K562 (cell line): ENCODE measurements around the gene NDUFAF4. TPM values are rescaled to one million over a fixed set of nuclear protein-coding genes. Genes with fewer than 3 reads are reported as not detected.

Experiments used
- CUX1 ChIP-seq: fragments of 200-800 bp; sonication (Bioruptor generic); IDR thresholded peaks from 2 replicates; pipeline ENCODE4 v1.6.1; 2016; ENCODE audit warnings: missing genetic modification characterization, missing compliant biosample characterization
- ELF4 ChIP-seq: fragments of 450-650 bp; formaldehyde crosslinking; IDR thresholded peaks from 2 replicates; pipeline ENCODE4 v1.4.0; 2022; ENCODE audit warnings: missing genetic modification characterization
- HNRNPK ChIP-seq: fragments of 200-400 bp; formaldehyde crosslinking; IDR thresholded peaks from one replicate; pipeline ENCODE4 v1.6.1; 2018; ENCODE audit warnings: mild to moderate bottlenecking, low read depth, low read length; ENCODE audit not compliant: poor library complexity, severe bottlenecking
- IRF1 ChIP-seq: sonication (generic); formaldehyde crosslinking; IDR thresholded peaks from 2 replicates; pipeline ENCODE4 v1.8.0; 2022; ENCODE audit warnings: missing genetic modification reagents, mild to moderate bottlenecking, borderline replicate concordance
- NCOR1 ChIP-seq: fragments of 450-650 bp; IDR thresholded peaks from 2 replicates; pipeline ENCODE4 v1.6.1; 2016; ENCODE audit warnings: mild to moderate bottlenecking, moderate library complexity
- NR3C1 ChIP-seq: sonication (generic); formaldehyde crosslinking; IDR thresholded peaks from 2 replicates; pipeline ENCODE4 v1.8.1; 2022; ENCODE audit warnings: missing genetic modification reagents
- RNF219 ChIP-seq: fragments of 250-450 bp; sonication (Bioruptor Pico); IDR thresholded peaks from 2 replicates; pipeline ENCODE4 v1.5.0; 2022; ENCODE audit warnings: mild to moderate bottlenecking
- SFPQ ChIP-seq: fragments of 200-400 bp; formaldehyde crosslinking; IDR thresholded peaks from 2 replicates; pipeline ENCODE4 v1.6.1; 2017; ENCODE audit warnings: mild to moderate bottlenecking, low read depth, low read length, moderate library complexity
- STAT6 ChIP-seq: sonication (generic); formaldehyde crosslinking; IDR thresholded peaks from 2 replicates; pipeline ENCODE4 v1.8.1; 2023; ENCODE audit warnings: mild to moderate bottlenecking, missing genetic modification reagents
- TRIM28 ChIP-seq: fragments of 450-650 bp; IDR thresholded peaks from 2 replicates; pipeline ENCODE4 v1.6.1; 2017
- TSC22D4 ChIP-seq: fragments of 450-650 bp; IDR thresholded peaks from 2 replicates; pipeline ENCODE4 v1.6.1; 2016; ENCODE audit warnings: missing genetic modification characterization, missing biosample characterization, control low read depth
- ZBTB26 ChIP-seq: fragments of 450-650 bp; formaldehyde crosslinking; IDR thresholded peaks from 2 replicates; pipeline ENCODE4 v1.4.0; 2022; ENCODE audit warnings: missing genetic modification characterization
- polyA plus RNA-seq, 8 experiments: library from polyadenylated mRNA; depleted of rRNA in 4 of 8; stranded (reverse) in 5 of 8; unstranded in 3 of 8; fragments of >200 nt; fragmentation: Nextera tagmentation in 2 of 8; fragmentation: Illumina TruSeq in 1 of 8; extraction: Ambion mirVana in 2 of 8; extraction: Trizol in 1 of 8; gene quantifications; 2 replicates each; pipeline versions ENCODE4 v1.2.1 to v1.2.3, GENCODE V29; 2011 to 2014; ENCODE audit warnings: inconsistent platforms in 1 of 8, missing spikeins in 1 of 8
- total RNA-seq, 7 experiments: library from RNA; depleted of rRNA in 6 of 7; stranded (reverse); fragments of >200 nt in 6 of 7; fragmentation: Illumina TruSeq in 2 of 7; extraction: Trizol in 2 of 7; gene quantifications; 2 replicates each; pipeline versions ENCODE4 v1.2.1 to v1.2.3, GENCODE V29; 2011 to 2021; ENCODE audit warnings: low replicate concordance in 1 of 7

Gene NDUFAF4
- total and polyA plus RNA-seq, 9 of the 15 experiments (the other 6 are each of a cell fraction or from before 2014, with no cell fraction given) = 45.0 to 418 (median 136) TPM

- no peak for TF ChIP-seq NR3C1
- no peak for TF ChIP-seq TRIM28
- no peak for TF ChIP-seq STAT6
- no peak for TF ChIP-seq IRF1 (CRISPR knock-in tag)
- TF ChIP-seq RNF219 (CRISPR knock-in tag) = no peak
- peak; percentile 88 for TF ChIP-seq NCOR1
- no peak for TF ChIP-seq CUX1 (CRISPR knock-in tag)
- no peak for TF ChIP-seq HNRNPK
- no peak for TF ChIP-seq TSC22D4 (tag)
- TF ChIP-seq SFPQ = no peak
- no peak for TF ChIP-seq ZBTB26
- no peak for TF ChIP-seq ELF4 (CRISPR knock-in tag)
These were observed 28.7 kb upstream of the NDUFAF4 start (continued) for GRCh38 chr6:96926425-96926824.
